Measurements from ENCODE around the gene MORN5. TPM values are rescaled to one million over a fixed set of nuclear protein-coding genes. Genes with fewer than 3 reads are reported as not detected.

MORN5 gene
- total RNA-seq, 1 donor from 2014 or later: 7.8 TPM

GRCh38 chr9:122124528-122124927 lies 35.2 kb upstream of the MORN5 start:
- no peak for DNase-seq (ENCODE audit: low spot score)

DNA sequence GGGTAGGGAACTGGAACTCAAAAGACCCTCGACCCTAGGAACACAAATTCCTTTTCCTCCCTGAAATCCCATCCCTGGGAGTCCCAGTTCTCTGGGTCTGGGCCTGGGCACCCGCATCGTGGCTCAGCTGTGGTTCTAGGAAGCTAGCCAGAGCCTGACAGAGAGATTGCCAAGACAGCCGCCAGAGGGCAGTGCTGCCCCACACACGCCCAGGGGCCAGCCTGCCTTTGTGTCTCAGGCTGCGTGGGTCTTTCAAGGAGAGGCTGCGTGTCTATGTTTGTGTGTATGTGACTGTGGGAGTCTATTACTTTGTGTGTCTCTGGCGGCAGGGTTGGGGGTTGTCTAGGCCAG lies 34.6 kb upstream of the MORN5 start:
- DNase-seq (ENCODE audit: low spot score): peak; percentile 79

DNA sequence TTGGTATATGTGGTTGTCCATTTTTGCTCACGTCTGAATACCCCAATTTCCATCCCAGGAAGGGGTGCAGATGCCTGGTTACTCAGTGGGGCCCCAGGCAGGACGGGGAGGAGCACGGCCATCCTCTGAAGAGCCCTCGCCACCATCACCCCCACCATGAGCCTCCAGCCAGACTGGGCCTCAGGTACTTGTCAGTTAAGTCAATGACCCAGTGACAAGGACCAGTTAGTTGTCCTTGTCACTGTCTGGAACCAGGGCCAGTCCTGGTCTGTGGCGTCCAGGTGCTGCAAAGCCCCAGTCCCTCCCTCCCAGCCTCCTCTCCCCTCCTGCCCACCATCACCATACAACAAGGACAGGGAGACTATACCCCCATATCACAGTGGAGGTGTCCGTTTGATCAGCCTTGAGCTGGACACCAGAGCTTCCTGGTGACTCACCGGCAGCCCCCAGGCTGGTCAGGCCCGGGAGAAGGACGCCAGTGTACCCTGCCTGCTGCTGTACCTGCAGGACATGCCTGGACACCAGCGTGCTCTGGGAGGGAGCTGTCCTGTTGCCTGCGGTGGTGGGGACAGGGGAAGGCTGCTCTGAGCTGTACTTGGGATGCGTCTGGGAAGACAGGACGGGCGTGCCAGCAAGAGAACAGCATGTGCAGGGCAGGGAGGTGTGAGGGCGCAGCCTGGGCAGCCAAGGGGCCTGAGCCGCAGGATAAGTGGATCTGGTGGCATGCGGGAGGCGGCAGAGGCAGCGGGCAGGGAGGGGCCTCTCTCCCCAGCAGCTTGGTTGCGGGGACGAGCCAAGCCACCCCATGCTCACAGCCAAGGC lies 34.0 kb upstream of the MORN5 start:
- no peak for DNase-seq (ENCODE audit: low spot score)

- DNase-seq (ENCODE audit: low spot score): no peak
Observed at GRCh38 chr9:122126331-122127261, 33.1 kb upstream of the MORN5 start.

GRCh38 chr9:122127396-122127798 lies 32.3 kb upstream of the MORN5 start:
- no peak for DNase-seq (ENCODE audit: low spot score)

DNA sequence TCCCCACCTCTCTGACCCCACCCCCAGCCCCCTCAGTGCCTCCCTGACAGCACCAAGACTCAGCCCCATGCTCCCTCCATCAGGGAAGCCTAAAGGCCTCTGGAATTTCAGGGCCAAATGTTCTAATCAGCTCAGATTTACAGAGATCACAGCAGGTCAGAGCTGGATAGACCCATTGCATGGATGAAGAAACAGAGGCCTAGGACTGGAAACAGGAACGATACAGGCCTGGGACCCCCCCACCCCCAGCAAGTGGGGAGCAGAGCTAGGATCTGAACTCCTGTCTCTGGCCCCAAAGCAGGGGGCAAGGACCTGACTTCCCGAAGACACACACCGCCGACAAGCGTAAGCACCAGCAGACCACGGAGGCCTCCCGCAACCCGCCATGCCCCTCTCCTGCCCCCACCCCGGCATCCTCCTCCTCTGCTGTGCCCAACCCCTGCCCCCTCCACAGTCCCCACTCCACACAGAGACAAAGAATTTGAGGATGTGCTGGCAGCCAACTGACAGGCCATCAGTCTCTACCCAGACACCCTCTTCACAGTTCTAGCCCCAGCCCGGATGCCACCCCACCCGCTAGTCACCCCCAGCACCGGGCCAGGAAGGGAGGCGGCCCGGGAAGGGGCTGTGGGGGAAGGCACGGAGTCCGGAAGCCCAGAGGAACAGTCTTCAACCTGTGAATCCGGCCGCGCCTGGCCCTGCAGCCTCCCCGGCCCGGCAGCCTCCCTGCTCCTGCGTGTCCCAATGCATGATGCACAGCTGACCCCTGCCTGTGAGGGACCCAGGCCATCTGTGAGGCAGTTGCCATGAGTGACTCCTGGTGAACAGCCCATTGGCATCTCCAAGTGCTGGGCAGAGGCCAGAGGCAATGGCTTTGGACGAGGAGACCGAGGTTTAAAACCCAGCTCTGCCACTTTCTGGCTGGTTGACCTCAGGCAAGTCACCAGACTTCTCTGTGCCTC lies 31.4 kb upstream of the MORN5 start:
- DNase-seq (ENCODE audit: low spot score): no peak

DNA sequence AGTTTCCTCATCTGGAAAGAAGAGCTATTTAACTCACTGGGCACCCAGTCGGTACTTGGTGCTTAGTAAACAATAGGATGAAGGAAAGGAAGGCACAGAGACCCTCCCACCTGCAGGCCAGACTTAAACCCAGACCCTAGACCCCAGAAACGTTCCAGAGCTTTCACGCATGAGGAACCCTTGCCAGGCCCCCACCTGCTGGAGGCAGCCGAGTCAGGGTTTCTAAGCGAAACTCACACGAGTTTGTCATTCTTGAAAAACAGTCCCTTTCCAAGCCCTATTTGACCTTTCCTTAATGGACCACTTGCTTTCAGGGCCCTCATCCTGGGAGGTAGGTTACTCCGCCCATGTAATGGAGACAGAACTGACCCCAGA lies 30.8 kb upstream of the MORN5 start:
- DNase-seq (ENCODE audit: low spot score): no peak

DNA sequence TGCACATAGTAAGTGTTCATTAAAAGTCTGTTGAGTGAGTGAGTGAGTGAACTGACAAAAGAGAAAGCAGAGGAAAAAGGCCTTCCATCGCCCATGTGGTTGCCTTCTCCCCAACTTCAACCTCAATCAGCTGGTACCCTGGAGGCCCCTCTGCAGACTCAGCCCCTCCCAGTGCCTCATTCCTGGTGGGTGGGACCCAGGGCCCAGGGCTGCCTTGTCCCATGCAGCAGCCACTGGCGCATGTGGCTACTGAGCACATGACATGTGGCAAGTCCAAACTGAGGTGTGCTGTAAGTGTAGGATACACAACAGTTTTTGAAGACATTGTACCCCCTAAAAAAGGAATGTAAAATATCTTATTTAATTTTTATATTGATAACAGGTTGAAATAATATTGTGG lies 29.7 kb upstream of the MORN5 start:
- no peak for DNase-seq (ENCODE audit: low spot score)

- DNase-seq (ENCODE audit: low spot score): no peak
Observed at GRCh38 chr9:122130837-122131236, 28.9 kb upstream of the MORN5 start.

DNA sequence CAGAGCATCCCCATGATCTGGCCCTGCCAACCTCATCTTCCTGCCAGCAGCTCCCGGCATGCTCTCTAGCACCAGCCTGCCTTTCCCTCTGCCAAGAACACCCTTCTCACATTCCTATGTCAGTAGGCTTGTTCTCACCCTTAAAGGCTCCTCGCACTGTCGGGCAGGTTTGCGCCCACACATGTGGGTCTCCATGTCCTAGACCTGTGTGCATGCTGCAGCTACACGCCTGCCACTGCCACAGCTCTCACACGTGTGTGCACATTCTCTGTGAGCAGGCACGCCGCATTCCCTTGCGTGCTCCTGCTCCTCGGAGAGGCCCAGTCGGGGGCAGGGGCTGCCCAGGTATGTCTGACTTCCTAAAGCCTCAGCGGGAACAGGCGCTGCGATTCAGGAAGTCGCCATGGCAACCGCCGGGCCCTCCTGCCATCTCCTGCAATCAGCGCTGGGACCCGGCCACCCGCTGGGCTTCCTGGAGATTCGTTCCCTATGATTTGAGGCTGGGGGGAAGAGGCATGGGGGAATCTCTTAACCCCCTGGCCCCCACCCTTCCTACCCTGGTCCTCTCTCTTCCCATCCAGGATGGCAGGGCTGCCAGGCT lies 28.2 kb upstream of the MORN5 start:
- DNase-seq (ENCODE audit: low spot score): no peak

- DNase-seq (ENCODE audit: low spot score): no peak
Observed at GRCh38 chr9:122132539-122132938, 27.2 kb upstream of the MORN5 start.

- DNase-seq (ENCODE audit: low spot score): no peak
Observed at GRCh38 chr9:122133263-122133983, 26.3 kb upstream of the MORN5 start.

DNA sequence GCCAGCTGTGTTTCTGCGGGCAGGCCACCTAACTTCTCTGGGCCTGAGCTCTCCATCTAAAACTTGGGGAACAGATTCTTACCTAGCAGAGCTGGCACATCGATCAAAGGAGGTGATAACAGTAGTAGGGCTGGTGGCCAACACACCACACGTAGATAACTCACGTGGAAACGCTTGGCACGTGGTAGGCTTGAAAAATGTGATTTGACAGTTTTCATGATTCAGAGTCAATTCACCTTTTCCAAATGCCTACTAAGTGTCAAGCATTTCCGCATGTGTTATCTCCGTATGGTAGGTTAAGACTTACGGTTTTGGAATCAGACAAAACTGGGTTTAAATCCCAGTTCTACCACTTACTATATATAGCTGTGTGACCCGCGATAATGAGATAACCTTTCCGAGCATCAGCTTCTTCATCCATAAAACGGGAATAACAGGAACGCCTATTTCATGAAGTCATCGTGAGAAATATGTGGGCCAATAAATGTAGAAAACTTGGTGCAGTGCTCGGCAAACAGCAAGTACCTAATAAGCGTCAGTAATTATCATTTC lies 25.6 kb upstream of the MORN5 start:
- no peak for DNase-seq (ENCODE audit: low spot score)

DNA sequence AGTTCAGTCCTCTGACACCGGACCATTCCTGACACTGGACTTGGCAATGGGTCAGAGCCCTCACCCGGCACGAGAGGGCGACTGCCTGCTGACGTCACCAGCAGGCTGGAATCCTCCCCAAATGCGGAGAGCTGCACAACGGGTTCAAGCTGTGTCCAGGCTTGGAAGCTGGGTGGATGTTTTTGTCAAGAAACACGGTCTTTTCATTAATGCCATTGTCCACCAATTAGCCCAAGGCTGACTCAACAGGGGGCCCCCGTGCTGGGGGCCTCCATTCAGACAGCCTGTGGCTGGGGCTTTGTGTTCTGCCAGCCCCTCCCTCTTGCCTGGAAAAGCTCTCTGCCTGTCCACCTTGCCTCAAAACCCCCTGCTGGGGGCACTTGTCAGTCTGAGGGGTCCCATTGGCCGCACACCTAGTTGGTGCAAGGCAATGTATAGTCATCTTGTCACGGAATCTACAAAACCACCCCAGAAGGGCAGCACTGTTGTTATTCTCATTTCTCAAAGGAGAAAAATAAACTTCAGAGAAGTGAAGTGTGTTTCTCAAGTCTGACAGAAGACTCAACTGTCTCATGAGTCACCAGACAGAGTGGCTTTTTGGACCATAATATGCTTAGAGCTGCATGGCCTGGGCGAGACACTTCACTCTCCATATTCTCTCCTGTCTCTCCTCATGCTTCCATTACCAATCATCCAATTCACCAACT lies 24.7 kb upstream of the MORN5 start:
- no peak for DNase-seq (ENCODE audit: low spot score)

GRCh38 chr9:122135529-122135859 lies 24.2 kb upstream of the MORN5 start:
- DNase-seq (ENCODE audit: low spot score): no peak

DNA sequence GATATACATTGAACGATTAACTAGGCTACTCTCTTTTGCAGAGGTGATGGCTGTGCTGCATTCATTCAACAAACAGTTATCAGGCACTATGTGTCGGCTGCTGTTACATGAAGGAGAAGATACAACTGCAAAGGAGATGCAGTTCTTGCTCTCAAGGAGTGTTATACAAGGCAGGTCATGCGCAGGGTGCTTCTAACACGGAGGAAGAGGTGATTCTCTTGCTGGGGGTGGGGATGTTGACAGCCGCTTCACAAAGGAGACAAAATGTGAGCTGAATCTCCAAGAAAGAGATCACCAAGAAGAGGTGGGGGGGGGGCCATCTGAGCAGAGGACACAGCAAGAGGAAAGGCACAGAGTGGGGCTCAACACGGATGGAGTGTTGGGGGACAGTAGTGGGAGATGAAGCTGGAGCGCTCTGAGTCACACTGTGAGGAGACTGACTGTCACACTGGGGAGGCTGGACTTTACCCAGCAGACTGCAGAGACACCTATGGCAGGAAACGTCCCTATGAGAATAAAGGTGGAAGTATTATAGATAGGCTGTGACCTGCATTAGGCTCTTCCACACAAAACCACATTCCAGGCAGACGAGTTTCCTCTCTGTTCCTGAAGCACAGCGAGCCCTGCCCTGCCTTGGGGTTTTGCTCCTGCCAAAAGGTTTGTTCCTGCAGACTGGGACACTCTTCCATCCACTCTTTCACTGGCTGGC lies 21.0 kb upstream of the MORN5 start:
- DNase-seq (ENCODE audit: low spot score): no peak

DNA sequence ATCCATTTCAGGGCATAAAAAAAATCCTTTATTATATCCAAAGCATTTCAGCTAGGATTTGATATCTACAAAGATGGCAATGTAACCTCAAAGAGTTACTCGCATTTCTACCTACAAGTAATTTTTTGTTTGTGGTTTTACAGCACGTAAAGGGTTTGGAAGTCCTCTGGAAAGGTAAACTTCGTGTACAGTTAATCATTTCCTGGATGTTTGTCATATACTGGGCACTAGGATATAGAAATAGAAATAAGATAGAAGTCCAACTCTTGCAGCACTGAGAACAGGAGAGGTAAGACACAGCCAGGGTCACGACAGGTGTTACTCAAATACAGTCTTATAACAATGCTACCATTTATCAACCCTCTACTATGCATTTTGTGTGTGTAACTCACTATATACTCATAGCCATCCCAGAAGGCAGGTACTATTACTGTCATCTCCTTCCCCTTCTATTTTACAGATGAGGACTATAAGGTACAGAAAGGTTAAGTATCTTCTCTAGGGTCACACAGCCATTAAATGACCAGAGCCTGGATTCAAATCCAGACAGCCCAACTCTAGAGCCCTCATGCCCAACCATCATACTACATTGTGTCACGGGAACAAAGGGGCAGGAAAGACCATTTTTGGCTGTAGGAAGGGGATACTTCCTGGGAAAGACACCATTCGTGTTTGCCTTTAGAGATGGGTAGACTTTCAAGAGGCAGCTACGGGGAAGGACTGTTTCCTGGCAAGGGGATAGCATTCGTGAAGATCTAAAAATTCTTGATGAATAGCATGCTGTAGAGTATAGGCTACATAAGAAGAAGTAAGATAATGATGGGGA lies 19.1 kb upstream of the MORN5 start:
- DNase-seq (ENCODE audit: low spot score): no peak

DNA sequence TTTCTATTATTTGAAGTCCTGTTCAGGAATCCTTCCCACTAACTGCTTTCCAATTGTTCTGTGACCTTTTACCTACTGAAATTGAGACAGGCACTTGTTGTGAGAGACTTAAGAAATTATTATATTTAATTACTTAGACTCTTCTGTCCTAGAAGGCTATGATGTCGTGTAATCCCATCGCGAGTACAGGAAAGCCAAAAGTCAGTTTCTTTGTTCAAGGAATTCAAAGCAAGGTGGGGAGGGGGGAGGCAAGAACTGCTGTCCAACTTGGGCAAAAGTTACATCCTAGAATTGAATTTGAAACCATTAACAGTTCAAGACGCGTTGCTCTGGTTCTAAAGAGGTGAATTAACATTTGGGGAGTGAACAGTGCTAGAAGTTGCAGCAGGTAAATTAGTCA lies 18.0 kb upstream of the MORN5 start:
- DNase-seq (ENCODE audit: low spot score): no peak
